Hippocampal formation (tissue), 2 donors: ENCODE measurements around the gene CMSS1.

ENCODE experiments used
- DNase-seq, 2 donors: peaks; one replicate each; lab custom pipeline; 2025; lab: John Stamatoyannopoulos, UW

CMSS1 gene

DNA sequence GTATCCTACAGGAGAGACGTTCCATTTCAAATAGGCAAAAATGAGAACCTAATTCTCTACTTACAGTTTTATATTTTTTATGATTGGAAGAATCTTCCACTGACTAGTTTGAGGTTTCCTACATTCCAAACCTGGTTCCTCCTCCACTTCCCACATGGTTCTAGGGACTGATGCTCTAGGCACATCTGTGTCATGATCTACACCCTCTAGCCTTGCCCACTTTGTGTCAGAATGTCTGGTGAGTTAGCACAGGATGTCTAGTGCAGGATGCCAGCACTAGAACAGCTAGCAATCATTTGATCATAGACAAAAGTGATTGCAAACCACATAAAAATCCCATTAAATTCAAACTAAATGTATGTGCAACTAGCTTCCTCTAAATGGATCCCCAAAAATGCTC lies 323.3 kb downstream of the CMSS1 start:
- no peak for DNase-seq

DNA sequence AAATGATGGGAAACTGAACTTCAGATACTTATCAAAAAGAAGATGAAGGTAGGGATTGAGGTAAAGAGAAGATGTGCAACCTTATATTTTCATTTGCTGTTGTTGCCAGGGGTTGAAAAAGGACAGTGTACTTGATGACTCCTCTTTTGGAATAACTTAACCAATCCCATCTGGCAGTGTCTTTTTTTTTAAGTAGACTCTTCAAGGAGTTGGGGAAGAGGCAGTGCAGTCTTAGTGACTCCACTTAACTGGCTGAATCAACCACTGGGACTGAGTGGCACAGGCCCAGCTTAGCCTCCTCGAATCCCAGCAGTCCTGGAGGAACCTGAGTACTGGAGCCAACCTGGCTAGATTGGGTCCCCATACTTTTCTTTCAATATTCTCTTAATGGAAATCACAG lies 323.9 kb downstream of the CMSS1 start:
- DNase-seq: no peak

DNA sequence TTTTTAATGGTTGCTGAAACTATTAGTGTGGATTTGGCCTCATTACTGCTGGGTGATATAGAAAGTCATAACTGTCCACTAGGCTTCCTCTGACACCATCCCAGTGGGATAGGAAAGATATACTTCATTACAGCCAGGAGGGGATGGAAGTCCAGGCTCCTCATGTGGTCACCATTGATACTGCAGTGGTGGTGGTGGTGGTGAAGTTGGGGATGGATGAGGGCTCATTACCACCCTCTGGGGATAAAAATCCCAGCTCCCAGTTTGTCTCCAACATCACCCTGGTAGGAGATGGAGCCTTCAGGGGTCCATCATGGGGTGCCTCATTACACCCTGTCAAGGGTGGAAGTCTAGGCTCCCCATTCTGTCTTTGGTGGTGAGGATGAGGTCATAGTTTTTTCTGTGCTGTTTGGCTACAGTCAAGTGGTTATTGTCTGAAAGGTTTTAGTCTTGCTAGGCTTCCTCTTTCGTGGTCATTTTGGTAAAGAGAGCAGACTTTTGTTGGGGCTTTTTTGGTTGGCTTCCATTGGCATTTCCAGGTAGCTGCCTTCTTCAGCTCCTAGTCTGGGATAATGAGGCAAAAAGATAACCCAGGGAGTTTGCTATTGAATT lies 326.7 kb downstream of the CMSS1 start:
- DNase-seq: no peak

DNA sequence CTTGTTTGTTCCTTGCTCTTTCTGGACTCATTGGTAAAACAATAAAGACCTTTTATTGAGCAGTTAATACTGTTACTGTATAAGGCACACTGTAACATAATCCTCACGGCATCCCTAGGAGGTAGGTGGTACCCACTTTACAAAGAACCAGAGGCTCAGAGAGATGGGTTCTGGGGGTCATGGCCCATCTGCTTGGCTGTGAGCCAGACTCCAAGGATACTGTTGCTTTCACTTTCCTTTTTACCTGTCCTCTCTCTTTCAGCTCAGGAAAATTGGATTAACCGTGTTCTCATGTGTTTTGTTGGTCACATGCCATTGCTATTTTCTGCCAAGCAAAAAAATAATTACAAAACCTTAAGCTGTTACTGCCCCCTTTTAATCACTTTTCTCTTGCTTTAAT lies 331.5 kb downstream of the CMSS1 start:
- DNase-seq: no peak

DNA sequence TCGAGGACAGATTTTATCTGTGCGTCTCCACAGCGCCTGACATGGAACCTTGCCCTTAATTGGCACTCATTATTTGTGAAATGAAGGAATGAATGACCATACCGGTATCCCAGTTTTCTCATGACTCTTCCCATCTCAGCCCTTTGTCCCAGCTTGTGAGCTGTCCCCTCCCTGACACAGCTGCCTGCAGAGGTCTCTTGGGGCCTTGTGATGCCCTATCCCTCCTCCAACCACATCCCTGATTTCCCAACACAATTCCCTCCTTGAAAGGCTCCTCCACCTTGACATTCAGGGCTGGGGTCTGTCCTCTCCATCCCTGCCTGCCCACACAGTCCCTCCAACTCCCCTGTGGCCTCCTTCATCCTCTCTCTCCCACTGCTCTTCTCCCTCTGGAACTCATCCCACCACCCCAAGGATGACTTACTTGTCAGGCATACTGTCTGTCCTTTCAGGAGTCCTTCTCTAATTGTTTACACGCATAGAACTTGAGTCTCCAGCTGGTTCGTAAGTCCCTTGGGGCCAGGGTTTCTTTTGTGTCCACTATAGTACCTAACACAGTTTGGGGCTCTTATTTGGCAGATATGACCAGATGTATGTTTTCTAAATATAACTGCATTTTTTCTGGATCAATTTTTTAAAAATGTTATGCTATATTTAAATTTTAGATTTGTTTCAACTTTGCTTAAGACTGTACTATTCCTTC lies 332.2 kb downstream of the CMSS1 start:
- no peak for DNase-seq

- no peak for DNase-seq
Observed at GRCh38 chr3:100150473-100150872, 332.8 kb downstream of the CMSS1 start.

GRCh38 chr3:100151024-100151707 lies 333.5 kb downstream of the CMSS1 start:
- no peak for DNase-seq

DNA sequence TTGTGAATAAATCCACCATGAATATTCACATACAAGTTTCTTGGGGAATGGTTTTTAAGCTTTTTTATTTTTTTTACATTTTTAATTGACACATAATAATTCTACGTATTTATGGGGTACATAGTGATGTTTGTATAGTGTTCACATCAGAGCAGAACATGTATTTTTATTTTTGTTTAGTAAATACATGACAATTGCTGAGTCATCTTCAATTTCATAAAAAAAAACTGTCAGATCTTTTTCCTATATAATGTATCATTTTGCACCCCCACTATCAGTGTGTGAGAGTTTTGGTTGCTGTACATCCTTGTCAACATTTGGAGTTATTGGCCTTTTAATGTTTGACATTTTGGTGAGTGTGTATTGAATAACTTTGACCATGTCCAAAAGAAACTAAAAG lies 336.5 kb downstream of the CMSS1 start:
- DNase-seq: no peak

DNA sequence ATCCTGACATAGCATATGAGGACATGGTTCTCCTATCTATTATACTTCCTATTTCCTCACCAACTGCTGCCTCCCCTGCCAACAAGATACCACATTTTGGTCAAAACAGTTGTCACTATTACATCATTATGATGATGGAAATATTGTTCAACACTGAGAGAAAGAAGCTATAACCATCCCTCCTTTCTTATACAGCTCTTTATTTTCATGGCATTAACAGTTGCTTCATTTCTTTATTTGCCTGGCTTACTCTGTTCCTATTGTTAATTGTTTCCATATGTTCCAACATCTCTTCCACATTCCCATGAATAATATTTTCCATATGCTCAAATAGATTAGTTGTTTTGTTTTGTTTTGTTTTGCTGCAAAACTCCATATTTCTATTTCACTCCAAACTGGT lies 337.5 kb downstream of the CMSS1 start:
- DNase-seq: no peak

DNA sequence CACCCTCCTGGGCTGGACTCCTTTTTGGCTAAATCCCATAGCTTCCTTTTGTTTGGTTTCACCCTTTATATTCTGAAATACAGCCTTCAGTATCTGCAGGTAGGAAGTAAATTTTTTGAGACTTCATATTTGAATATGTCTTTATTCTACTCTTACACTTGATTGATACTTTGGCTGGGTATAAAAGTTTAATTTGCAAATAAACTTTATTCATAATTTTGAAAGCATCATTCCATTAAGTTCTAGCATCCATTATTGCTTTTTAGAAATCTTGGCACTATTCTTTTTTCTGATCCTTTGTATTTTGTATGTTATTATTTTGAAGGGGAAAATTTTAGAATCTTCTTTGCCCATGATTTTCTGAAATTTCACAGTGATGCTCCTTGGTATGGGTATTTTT lies 337.9 kb downstream of the CMSS1 start:
- DNase-seq: no peak

DNA sequence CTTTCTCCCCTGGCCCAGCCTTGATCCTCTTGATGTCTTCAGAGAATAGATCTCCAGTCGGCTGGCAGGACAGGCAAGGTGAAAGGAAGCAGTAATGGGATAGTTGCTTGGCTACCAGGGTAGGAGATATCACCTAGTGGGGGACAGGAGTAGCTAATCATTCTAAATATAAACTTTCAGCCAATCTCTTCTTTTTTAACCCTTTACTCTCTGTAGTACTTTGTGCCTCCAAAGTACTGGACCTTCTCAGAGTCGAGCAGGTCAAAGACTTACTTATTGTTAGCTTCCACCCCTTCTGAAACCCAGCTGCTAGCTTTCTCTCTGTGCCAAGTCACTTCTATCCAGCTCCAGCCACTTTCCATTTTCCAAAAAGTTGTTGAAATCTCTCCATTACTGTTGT lies 340.0 kb downstream of the CMSS1 start:
- no peak for DNase-seq

DNA sequence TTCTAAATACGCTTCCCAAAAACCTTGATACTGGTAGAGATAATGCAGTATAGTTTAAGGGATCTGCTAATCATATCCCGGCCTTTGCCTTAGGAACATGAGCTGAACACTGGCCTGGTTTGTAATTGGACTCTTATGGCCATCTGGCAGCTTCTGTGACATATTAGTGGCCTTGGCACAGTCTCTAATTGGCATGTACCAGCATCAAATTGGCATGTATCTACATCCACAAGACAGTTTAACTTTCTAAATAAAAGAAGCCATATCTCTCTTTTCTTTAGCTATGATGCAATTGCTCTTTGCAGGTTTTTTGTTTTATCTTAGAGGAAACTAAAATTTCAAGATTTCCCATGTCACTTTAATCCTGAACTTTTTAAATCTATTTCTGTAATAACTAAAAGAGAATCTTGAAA lies 341.3 kb downstream of the CMSS1 start:
- no peak for DNase-seq

DNA sequence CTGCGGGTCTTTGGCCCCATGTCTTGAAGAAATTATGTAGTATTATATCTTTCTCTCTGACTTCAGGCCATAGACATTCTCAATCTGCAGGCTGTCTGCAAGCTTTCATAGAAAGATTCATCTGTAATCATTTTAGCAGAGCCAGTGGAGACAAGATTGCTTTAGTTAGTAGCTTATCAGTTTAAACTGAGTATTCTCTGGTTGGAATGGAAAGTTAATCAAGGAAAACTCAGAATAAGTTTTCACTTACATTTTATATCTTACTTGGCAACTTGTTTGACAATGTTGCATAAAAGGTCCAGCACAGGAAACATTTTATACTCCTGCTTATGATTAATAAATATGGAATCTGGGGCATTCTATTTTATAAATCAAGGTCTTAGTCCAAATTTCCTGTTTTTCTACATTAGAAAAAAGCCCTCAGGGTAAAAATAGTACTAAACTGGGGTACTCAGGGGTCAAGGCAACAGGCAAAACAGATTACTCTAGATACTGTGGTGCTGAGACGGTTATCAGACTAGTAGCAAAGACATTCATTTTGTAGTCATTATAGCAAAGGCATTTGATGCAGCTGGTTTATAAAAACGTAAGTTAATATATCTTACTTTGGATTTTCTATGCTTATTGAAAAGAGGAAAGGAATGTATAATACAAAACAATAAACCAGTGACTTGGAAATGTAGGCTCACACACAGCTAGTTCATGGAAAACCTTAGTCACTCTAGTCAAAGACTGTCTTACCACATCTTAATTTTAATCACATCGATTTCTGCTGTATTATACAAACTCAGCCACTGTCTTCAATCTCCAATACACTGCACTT lies 341.9 kb downstream of the CMSS1 start:
- DNase-seq: no peak

DNA sequence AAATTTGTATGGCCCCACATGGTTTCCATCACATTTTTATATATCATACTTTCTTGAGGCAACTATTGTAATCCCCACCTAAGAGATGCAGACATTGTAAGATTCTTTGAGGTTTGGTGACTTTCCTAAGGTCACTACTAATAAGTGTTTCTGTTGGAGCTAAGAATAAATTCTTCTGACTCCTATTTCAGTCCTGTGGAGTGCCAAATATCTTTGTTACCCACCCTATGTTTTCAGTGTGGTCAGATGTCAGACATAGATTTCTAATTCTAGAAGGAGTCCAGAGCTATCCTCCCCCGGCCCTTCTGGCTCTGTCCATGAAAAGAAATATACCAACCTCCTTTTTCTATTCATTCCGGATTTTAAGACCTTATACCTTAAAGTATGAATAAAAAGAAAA lies 342.9 kb downstream of the CMSS1 start:
- DNase-seq: no peak

DNA sequence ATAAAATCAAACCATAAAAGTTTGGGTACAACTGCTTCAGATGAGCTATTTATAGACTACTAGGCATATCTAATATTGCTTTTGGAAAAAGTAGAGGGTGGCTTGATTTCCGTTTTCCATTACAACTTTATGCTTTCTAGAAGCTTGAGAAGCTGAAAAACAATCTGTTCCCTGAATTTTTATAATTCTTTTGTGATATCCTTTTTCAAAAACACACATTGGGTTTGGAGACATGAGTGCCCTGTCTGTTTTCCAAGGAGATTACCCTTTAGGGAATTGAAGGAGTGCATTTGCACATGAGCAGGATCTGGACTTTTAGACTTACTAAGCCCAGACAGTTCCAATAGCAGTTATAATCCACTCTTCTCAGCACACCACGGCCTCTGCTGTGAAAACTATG lies 346.1 kb downstream of the CMSS1 start:
- no peak for DNase-seq

- DNase-seq: no peak
Observed at GRCh38 chr3:100164743-100165142, 347.1 kb downstream of the CMSS1 start.

GRCh38 chr3:100165926-100166550 lies 348.4 kb downstream of the CMSS1 start:
- DNase-seq: no peak

DNA sequence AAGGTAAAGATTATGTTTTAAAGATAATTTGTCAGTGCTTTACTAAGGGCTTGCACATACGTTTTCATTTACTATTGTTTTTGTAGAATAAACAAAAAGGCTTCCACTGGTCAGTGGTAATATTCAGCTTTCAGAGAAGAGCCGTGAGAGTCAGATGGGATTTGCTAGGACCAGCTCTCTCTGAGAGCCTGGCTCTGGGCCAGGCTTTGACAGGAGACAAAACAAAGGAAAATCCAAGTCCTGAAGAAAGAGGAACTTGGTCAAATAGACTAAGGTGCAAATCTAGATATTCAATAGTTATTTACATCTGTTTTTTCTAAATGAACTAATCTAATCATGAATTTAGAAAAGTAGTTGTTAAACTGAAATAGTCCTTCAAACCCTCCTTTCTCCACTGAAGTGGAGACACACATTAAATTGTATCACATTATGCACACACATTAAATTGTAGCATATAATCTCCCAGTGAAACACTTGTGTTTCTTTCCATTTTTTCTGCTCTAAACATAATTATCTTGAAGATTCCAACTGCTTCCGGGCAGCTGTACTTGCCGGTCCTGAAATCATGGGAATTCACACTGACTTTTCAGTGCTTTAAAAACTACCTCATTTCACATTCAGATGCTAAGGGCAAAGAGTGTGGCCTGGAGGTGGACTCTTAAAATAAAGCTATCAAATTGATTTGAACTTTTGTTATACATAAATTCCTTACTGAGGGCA lies 351.7 kb downstream of the CMSS1 start:
- no peak for DNase-seq

DNA sequence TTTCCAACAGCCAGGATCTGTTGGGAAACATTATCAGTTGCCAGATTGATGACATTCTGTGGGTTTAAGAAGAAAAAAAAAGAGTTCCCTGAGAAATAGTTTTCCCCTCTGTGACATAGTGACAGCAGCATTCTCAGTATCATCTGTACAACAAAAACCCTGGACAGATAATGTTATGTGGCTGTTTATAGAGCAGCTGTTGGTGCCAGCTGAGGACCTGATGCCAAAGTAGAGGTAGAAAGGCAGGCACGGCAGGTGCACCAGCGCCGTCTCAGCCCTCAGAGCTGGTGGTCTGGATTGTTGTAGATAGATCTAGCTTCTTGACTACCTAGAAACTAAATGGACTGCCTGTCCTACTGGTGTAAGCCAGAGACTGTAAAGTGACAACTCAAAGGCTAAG lies 352.8 kb downstream of the CMSS1 start:
- DNase-seq: no peak

DNA sequence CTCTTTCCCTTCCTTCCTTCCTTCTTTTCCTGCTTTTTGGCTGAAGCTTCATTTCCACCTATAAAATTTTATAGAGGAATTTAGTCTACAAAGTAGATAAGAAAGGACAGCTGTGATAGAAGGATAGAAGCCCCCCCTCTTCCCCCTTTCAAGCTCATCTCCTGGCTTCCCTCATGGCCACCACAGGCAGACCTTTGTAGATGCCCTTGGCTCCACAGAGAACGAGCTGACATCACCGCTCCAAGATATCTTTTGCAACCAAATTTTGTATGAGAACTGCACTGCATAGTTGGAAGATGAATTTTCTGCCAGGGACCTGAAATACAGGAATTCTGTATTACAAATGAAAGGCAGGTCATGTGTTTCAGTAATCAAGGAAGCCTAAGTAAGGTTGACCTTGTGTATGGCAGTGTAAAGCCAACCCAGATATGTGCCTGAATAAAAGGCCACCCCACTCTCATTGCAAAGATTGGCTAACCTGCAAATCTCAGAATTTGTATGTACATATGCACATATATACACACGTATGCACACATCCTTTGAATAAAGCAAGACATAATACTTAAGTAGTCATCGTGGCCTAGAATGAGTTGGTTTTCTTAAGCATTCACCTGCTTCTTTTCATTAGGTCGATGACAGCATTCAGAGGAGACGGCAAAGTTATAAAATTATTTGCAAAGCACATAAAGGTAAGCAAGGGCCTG lies 353.7 kb downstream of the CMSS1 start:
- DNase-seq: no peak

DNA sequence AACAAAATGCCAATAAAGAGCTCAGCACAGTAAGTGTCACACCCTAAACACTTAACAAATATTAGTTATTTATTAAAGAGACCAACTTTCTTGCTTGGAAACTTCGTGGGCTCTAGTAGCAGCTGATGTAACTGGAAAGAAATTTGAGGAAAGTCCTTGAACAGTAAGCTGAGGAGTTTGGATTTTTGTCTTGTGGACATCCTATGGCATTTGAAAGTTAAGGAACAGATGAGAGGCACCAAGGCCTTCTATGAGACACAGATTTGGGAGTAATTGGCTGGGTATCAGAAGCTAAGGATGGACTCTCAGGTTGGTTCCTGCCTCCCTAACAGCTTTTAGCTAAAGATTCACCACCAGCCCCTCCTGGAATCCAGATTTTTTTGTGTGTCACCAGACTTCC lies 356.3 kb downstream of the CMSS1 start:
- no peak for DNase-seq
